ENCODE results near the gene STXBP2.

The STXBP2 gene

GRCh38 chr19:7618348-7618747 is 18.6 kb upstream of the STXBP2 start:
- Histone ChIP-seq H3K27me3 (ENCODE audit: low read length) (no peaks in the 10 kb centered on the region), H3K4me3 (ENCODE audit: insufficient read depth, low read length, poor library complexity, severe bottlenecking) (no peak overlapping the region), H2AFZ (ENCODE audit: low read depth, low read length, severe bottlenecking) (no peak overlapping the region), H3K9me3 (ENCODE audit: insufficient read depth, low read length) (no peaks in the 10 kb centered on the region), H4K20me1 (ENCODE audit: low read depth, low read length) (no peaks in the 10 kb centered on the region), H3F3A (ENCODE audit: insufficient read depth) (no peaks in the 10 kb centered on the region), H3K4me2 (ENCODE audit: low read depth, low read length, poor library complexity, severe bottlenecking) (no peak overlapping the region), H3K79me2 (ENCODE audit: insufficient read depth, low read length) (no peaks in the 10 kb centered on the region), H3K9me2 (replicated peaks; ENCODE audit: insufficient read depth, low read length) (no peaks in the 10 kb centered on the region), H3K9ac (ENCODE audit: low read length) (no peak overlapping the region), H3K27ac (ENCODE audit: low read depth, low read length) (no peak overlapping the region), H3K36me3 (ENCODE audit: low read length) (no peaks in the 10 kb centered on the region)
- TF ChIP-seq EZH2phosphoT487 (conservative IDR thresholded peaks at IDR 0.05; ENCODE audit: low read length) (no peak), CTCF (IDR thresholded peaks at IDR 0.05; ENCODE audit: insufficient read depth, low read length, poor library complexity, severe bottlenecking) (no peak)

- H3K79me2 ChIP-seq (ENCODE audit: insufficient read depth, low read length): no peaks in the 10 kb centered on the region
- no peaks in the 10 kb centered on the region for H3K27me3 ChIP-seq (ENCODE audit: low read length)
- no peaks in the 10 kb centered on the region for H4K20me1 ChIP-seq (ENCODE audit: low read depth, low read length)
- H2AFZ ChIP-seq (ENCODE audit: low read depth, low read length, severe bottlenecking): no peak overlapping the region
- H3K9me3 ChIP-seq (ENCODE audit: insufficient read depth, low read length): no peaks in the 10 kb centered on the region
- no peaks in the 10 kb centered on the region for H3K9me2 ChIP-seq (replicated peaks; ENCODE audit: insufficient read depth, low read length)
- H3F3A ChIP-seq (ENCODE audit: insufficient read depth): no peaks in the 10 kb centered on the region
- no peaks in the 10 kb centered on the region for H3K36me3 ChIP-seq (ENCODE audit: low read length)
- no peak overlapping the region for H3K9ac ChIP-seq (ENCODE audit: low read length)
- H3K27ac ChIP-seq (ENCODE audit: low read depth, low read length): no peak overlapping the region
- no peak overlapping the region for H3K4me3 ChIP-seq (ENCODE audit: insufficient read depth, low read length, poor library complexity, severe bottlenecking)
- H3K4me2 ChIP-seq (ENCODE audit: low read depth, low read length, poor library complexity, severe bottlenecking): no peak overlapping the region
- TF ChIP-seq CTCF (IDR thresholded peaks at IDR 0.05; ENCODE audit: insufficient read depth, low read length, poor library complexity, severe bottlenecking) (no peak), EZH2phosphoT487 (conservative IDR thresholded peaks at IDR 0.05; ENCODE audit: low read length) (no peak)
Observed at GRCh38 chr19:7618771-7619510, 18.0 kb upstream of the STXBP2 start.

- H3K27me3 ChIP-seq (ENCODE audit: low read length): no peaks in the 10 kb centered on the region
- H3K9me2 ChIP-seq (replicated peaks; ENCODE audit: insufficient read depth, low read length): no peaks in the 10 kb centered on the region
- no peaks in the 10 kb centered on the region for H3K79me2 ChIP-seq (ENCODE audit: insufficient read depth, low read length)
- H4K20me1 ChIP-seq (ENCODE audit: low read depth, low read length): no peaks in the 10 kb centered on the region
- no peak overlapping the region for H2AFZ ChIP-seq (ENCODE audit: low read depth, low read length, severe bottlenecking)
- H3K9ac ChIP-seq (ENCODE audit: low read length): no peak overlapping the region
- H3K27ac ChIP-seq (ENCODE audit: low read depth, low read length): no peak overlapping the region
- no peaks in the 10 kb centered on the region for H3F3A ChIP-seq (ENCODE audit: insufficient read depth)
- H3K4me3 ChIP-seq (ENCODE audit: insufficient read depth, low read length, poor library complexity, severe bottlenecking): no peak overlapping the region
- TF ChIP-seq EZH2phosphoT487 (conservative IDR thresholded peaks at IDR 0.05; ENCODE audit: low read length) (no peak), CTCF (IDR thresholded peaks at IDR 0.05; ENCODE audit: insufficient read depth, low read length, poor library complexity, severe bottlenecking) (no peak)
- no peaks in the 10 kb centered on the region for H3K36me3 ChIP-seq (ENCODE audit: low read length)
- H3K9me3 ChIP-seq (ENCODE audit: insufficient read depth, low read length): no peaks in the 10 kb centered on the region
- H3K4me2 ChIP-seq (ENCODE audit: low read depth, low read length, poor library complexity, severe bottlenecking): no peak overlapping the region
Observed at GRCh38 chr19:7619671-7620441, 17.1 kb upstream of the STXBP2 start.
